H9 (cell line): ENCODE results near the gene MTX3. TPM values are rescaled to one million over a fixed set of nuclear protein-coding genes. Genes with fewer than 3 reads are reported as not detected.
A peak's percentile ranks its signal among the peaks of the same experiment; 100 is the strongest.

Experiments used
- DNase-seq: peaks from one replicate; pipeline ENCODE4 v3.0.0-alpha.2; 2017
- H2AFZ ChIP-seq: one replicate; pipeline ENCODE4 v1.6.1; 2013; ENCODE audit warnings: mild to moderate bottlenecking, low read length, control low read depth, moderate library complexity
- H2AK5ac ChIP-seq: 2 replicates; pipeline ENCODE4 v1.6.1; 2013; ENCODE audit warnings: low read length, control low read depth, mixed read lengths; ENCODE audit not compliant: insufficient read length
- H2BK120ac ChIP-seq: one replicate; pipeline ENCODE4 v1.6.1; 2013; ENCODE audit warnings: low read depth, mild to moderate bottlenecking, low read length, control low read depth, inconsistent platforms; ENCODE audit not compliant: poor library complexity, severe bottlenecking
- H2BK12ac ChIP-seq: 2 replicates; pipeline ENCODE4 v1.6.1; 2013; ENCODE audit warnings: low read length, control low read depth, mixed read lengths, low read depth; ENCODE audit not compliant: insufficient read length
- H2BK15ac ChIP-seq: 2 replicates; pipeline ENCODE4 v1.6.1; 2013; ENCODE audit warnings: low read depth, low read length, control low read depth
- H2BK20ac ChIP-seq: one replicate; pipeline ENCODE4 v1.6.1; 2013; ENCODE audit warnings: low read depth, mild to moderate bottlenecking, low read length, control low read depth, inconsistent platforms; ENCODE audit not compliant: poor library complexity, severe bottlenecking
- H2BK5ac ChIP-seq: 2 replicates; pipeline ENCODE4 v1.6.1; 2013; ENCODE audit warnings: low read length, control low read depth, mixed read lengths; ENCODE audit not compliant: insufficient read length
- H3K14ac ChIP-seq: 2 replicates; pipeline ENCODE4 v1.6.1; 2013; ENCODE audit warnings: low read length, control low read depth; ENCODE audit not compliant: insufficient read depth
- H3K18ac ChIP-seq: 2 replicates; pipeline ENCODE4 v1.6.1; 2013; ENCODE audit warnings: low read depth, mild to moderate bottlenecking, mixed read lengths, low read length, control low read depth; ENCODE audit not compliant: insufficient read length
- H3K23ac ChIP-seq: 2 replicates; pipeline ENCODE4 v1.6.1; 2013; ENCODE audit warnings: low read length, control low read depth, mixed read lengths, low read depth; ENCODE audit not compliant: insufficient read length
- H3K23me2 ChIP-seq: 2 replicates; pipeline ENCODE4 v1.6.1; 2013; ENCODE audit warnings: low read depth, mild to moderate bottlenecking, mixed read lengths, low read length, control low read depth; ENCODE audit not compliant: insufficient read length, poor library complexity, severe bottlenecking
- H3K27ac ChIP-seq: 2 replicates; pipeline ENCODE4 v1.5.1; 2013; ENCODE audit warnings: low read length, control low read depth, mixed read lengths, low read depth; ENCODE audit not compliant: insufficient read length
- H3K27me3 ChIP-seq: 2 replicates; pipeline ENCODE4 v1.6.1; 2013; ENCODE audit warnings: low read length, control low read depth, inconsistent platforms; ENCODE audit not compliant: insufficient read depth
- H3K4ac ChIP-seq: 2 replicates; pipeline ENCODE4 v1.6.1; 2013; ENCODE audit warnings: low read depth, mild to moderate bottlenecking, control low read depth, inconsistent platforms, low read length, moderate library complexity
- H3K4me1 ChIP-seq: 2 replicates; pipeline ENCODE4 v1.6.1; 2013; ENCODE audit warnings: low read length, control low read depth, inconsistent platforms; ENCODE audit not compliant: insufficient read depth
- H3K4me2 ChIP-seq: 2 replicates; pipeline ENCODE4 v1.6.1; 2013; ENCODE audit warnings: low read length, control low read depth, mixed read lengths; ENCODE audit not compliant: insufficient read length, insufficient read depth
- H3K56ac ChIP-seq: 2 replicates; pipeline ENCODE4 v1.6.1; 2013; ENCODE audit warnings: low read depth, mild to moderate bottlenecking, mixed read lengths, low read length, control low read depth; ENCODE audit not compliant: insufficient read length
- H3K79me1 ChIP-seq: 2 replicates; pipeline ENCODE4 v1.6.1; 2013; ENCODE audit warnings: low read depth, mild to moderate bottlenecking, moderate library complexity, low read length, control low read depth, inconsistent platforms; ENCODE audit not compliant: insufficient read depth, poor library complexity, severe bottlenecking
- H3K79me2 ChIP-seq: 2 replicates; pipeline ENCODE4 v1.6.1; 2013; ENCODE audit warnings: low read length, control low read depth, inconsistent platforms; ENCODE audit not compliant: insufficient read depth
- H3K9ac ChIP-seq: 2 replicates; pipeline ENCODE4 v1.6.1; 2013; ENCODE audit warnings: low read length, control low read depth, mixed read lengths; ENCODE audit not compliant: insufficient read length; ENCODE audit errors: extremely low read depth
- H3K9me3 ChIP-seq: one replicate; pipeline ENCODE4 v1.6.1; 2013; ENCODE audit warnings: low read depth, low read length, inconsistent platforms; ENCODE audit not compliant: control insufficient read depth
- H3T11ph ChIP-seq: one replicate; pipeline ENCODE4 v1.6.1; 2013; ENCODE audit warnings: mild to moderate bottlenecking, low read length, control low read depth, inconsistent platforms
- H4K20me1 ChIP-seq: one replicate; pipeline ENCODE4 v1.6.1; 2013; ENCODE audit not compliant: control insufficient read depth, insufficient read length, insufficient read depth
- H4K5ac ChIP-seq: 2 replicates; pipeline ENCODE4 v1.6.1; 2013; ENCODE audit warnings: low read depth, mild to moderate bottlenecking, mixed read lengths, low read length, control low read depth; ENCODE audit not compliant: insufficient read length
- H4K8ac ChIP-seq: replicated peaks from 2 replicates; pipeline ENCODE4 v1.6.1; 2013; ENCODE audit warnings: low read length, control low read depth, mixed read lengths, low read depth; ENCODE audit not compliant: insufficient read length
- H4K91ac ChIP-seq: 2 replicates; pipeline ENCODE4 v1.6.1; 2013; ENCODE audit warnings: low read depth, mild to moderate bottlenecking, moderate library complexity, mixed read lengths, low read length, control low read depth; ENCODE audit not compliant: insufficient read length
- H3K27ac Mint-ChIP-seq, 3 experiments: 2 replicates in 2 of 3; 3 replicates in 1 of 3; pipeline ENCODE4 v1.8.0; 2020 to 2021; ENCODE audit warnings: mixed read lengths in 3 of 3, mild to moderate bottlenecking in 1 of 3, moderate library complexity in 1 of 3
- H3K27me3 Mint-ChIP-seq: 2 replicates; pipeline ENCODE4 v1.8.0; 2021; ENCODE audit warnings: low read depth, mild to moderate bottlenecking, moderate library complexity, mixed read lengths
- H3K36me3 Mint-ChIP-seq, 3 experiments: 2 replicates in 2 of 3; 3 replicates in 1 of 3; pipeline ENCODE4 v1.8.0; 2020 to 2021; ENCODE audit warnings: low read depth in 3 of 3, mixed read lengths in 3 of 3; ENCODE audit not compliant: insufficient read depth in 1 of 3
- H3K4me1 Mint-ChIP-seq, 2 experiments: 2 replicates each; pipeline ENCODE4 v1.8.0; 2020; ENCODE audit warnings: mixed read lengths in 2 of 2
- H3K4me3 Mint-ChIP-seq, 2 experiments: 2 replicates in 1 of 2; 3 replicates in 1 of 2; pipeline ENCODE4 v1.8.0; 2020 to 2021; ENCODE audit warnings: mild to moderate bottlenecking in 2 of 2, mixed read lengths in 2 of 2, moderate library complexity in 1 of 2
- H3K9me3 Mint-ChIP-seq, 2 experiments: 2 replicates in 1 of 2; 3 replicates in 1 of 2; pipeline ENCODE4 v1.8.0; 2020; ENCODE audit warnings: mild to moderate bottlenecking in 2 of 2, mixed read lengths in 2 of 2, moderate library complexity in 1 of 2
- CTCF ChIP-seq: fragments of 200-600 bp; sonication (generic); conservative IDR thresholded peaks from 3 replicates; pipeline ENCODE4 v1.8.0; 2021; ENCODE audit warnings: antibody characterized with exemption, mild to moderate bottlenecking
- WGBS: extraction: QIAGEN DNeasy Blood & Tissue Kit; methylation state at CpG from one replicate; pipeline ENCODE4 v1.1.7; 2013; ENCODE audit warnings: missing lambda C conversion rate, low lambda C conversion rate, mixed read lengths; ENCODE audit not compliant: insufficient read length; ENCODE audit errors: extremely low coverage; 5-methylcytosine and 5-hydroxymethylcytosine counted together
- long read RNA-seq: library from polyadenylated mRNA; unstranded; transcript quantifications from one replicate; pipeline ENCODE4 v2.0.0, GENCODE V29; 2020
- total RNA-seq: library from RNA; stranded (reverse); gene quantifications from 2 replicates; pipeline ENCODE4 v1.2.1, GENCODE V29; 2021

The MTX3 gene, protein sequence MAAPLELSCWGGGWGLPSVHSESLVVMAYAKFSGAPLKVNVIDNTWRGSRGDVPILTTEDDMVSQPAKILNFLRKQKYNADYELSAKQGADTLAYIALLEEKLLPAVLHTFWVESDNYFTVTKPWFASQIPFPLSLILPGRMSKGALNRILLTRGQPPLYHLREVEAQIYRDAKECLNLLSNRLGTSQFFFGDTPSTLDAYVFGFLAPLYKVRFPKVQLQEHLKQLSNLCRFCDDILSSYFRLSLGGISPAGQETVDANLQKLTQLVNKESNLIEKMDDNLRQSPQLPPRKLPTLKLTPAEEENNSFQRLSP
- total RNA-seq: 22.3 and 24.1 TPM in 2 replicates
- long read RNA-seq, full-length matches to known transcripts: 14 of 27 reads
- long read RNA-seq, partial matches to known transcripts: 8 of 27 reads
- long read RNA-seq, other reads (novel, unspliced or antisense): 5 of 27 reads

GRCh38 chr5:79990598-79991507 lies at the start of gene MTX3:
Gene MTX3 (minus strand): TSS chr5:79991262. CDS start chr5:79991238, 24 bp downstream.
- Histone ChIP-seq H3K23me2 (peaks cover 6% of the 10 kb centered on the region), H3K9me3 (no peaks in the 10 kb centered on the region), H3K18ac (peak within 1 kb of the TSS; percentile 90), H2BK15ac (no peak within 1 kb of the TSS), H3K23ac (no peak within 1 kb of the TSS), H2AFZ (no peak within 1 kb of the TSS), H3K27ac (peak within 1 kb of the TSS; percentile 37), H2BK12ac (no peak within 1 kb of the TSS), H3K9ac (peak within 1 kb of the TSS; percentile 83), H2BK5ac (peak within 1 kb of the TSS; percentile 47), H2BK20ac (no peak within 1 kb of the TSS), H3K27me3 (no peaks in the 10 kb centered on the region), H3K4me2 (peak within 1 kb of the TSS; percentile 65), H3K4me1 (no peaks in the 10 kb centered on the region), H3K14ac (peak within 1 kb of the TSS; percentile 95), H4K20me1 (no peaks in the 10 kb centered on the region), H3K4ac (no peak within 1 kb of the TSS), H4K8ac (peak within 1 kb of the TSS; percentile 44), H4K5ac (peak within 1 kb of the TSS; percentile 46), H2AK5ac (no peak within 1 kb of the TSS), H3K56ac (no peak within 1 kb of the TSS), H2BK120ac (no peak within 1 kb of the TSS), H3K79me1 (no peaks in the 10 kb centered on the region), H3K79me2 (no peaks in the 10 kb centered on the region), H4K91ac (no peak within 1 kb of the TSS), H3T11ph (no peak within 1 kb of the TSS)
- Mint-ChIP-seq H3K4me1 (peaks cover 13 to 16% of the 10 kb centered on the region in 2 experiments), H3K36me3 (peaks cover 11 to 30% (median 30%) of the 10 kb centered on the region in 3 experiments), H3K9me3 (no peaks in the 10 kb centered on the region), H3K27ac (peak within 1 kb of the TSS; percentile 97 to 99 (median 98)), H3K27me3 (peaks cover 19% of the 10 kb centered on the region), H3K4me3 (peak within 1 kb of the TSS; percentile 88 to 94)
- TF ChIP-seq CTCF: no peak; the same call in 2 of the 3 replicates
- WGBS: no CpG with 5 or more reads among the region's 50 CpGs
- peak; percentile 87 for DNase-seq
